ENCODE data around the gene UBE2L5.
A peak's percentile ranks its signal among the peaks of the same experiment; 100 is the strongest.

UBE2L5 gene

GRCh38 chr13:30406779-30407416 is 15.4 kb upstream of the UBE2L5 start:
- DNase-seq: no peak

GRCh38 chr13:30408319-30409101 is 13.8 kb upstream of the UBE2L5 start:
- DNase-seq: peak; percentile 97

- no peak for DNase-seq
Observed at GRCh38 chr13:30409886-30410704, 12.2 kb upstream of the UBE2L5 start.

GRCh38 chr13:30410705-30411125 is 11.6 kb upstream of the UBE2L5 start:
- DNase-seq: no peak

- DNase-seq: no peak
Observed at GRCh38 chr13:30412346-30412745, 9.9 kb upstream of the UBE2L5 start.

- no peak for DNase-seq
Observed at GRCh38 chr13:30413842-30414241, 8.5 kb upstream of the UBE2L5 start.

GRCh38 chr13:30415430-30416030 is 6.8 kb upstream of the UBE2L5 start:
- DNase-seq: no peak

- DNase-seq: no peak
Observed at GRCh38 chr13:30416471-30416870, 5.8 kb upstream of the UBE2L5 start.

GRCh38 chr13:30418075-30418716 is 4.1 kb upstream of the UBE2L5 start:
- DNase-seq: no peak

GRCh38 chr13:30418717-30419459 is 3.4 kb upstream of the UBE2L5 start:
- DNase-seq: no peak

- DNase-seq: peak; percentile 75
Observed at GRCh38 chr13:30421093-30422053, 920 bp upstream of the UBE2L5 start.

- DNase-seq: no peak
Observed at GRCh38 chr13:30423891-30424290, 1.6 kb downstream of the UBE2L5 start.

- DNase-seq: no peak
Observed at GRCh38 chr13:30429235-30429634, 6.9 kb downstream of the UBE2L5 start.

- DNase-seq: peak; percentile 65
Observed at GRCh38 chr13:30429721-30430694, 7.7 kb downstream of the UBE2L5 start.

- DNase-seq: peak; percentile 21
Observed at GRCh38 chr13:30431269-30431940, 9.1 kb downstream of the UBE2L5 start.

GRCh38 chr13:30435911-30436451 is 13.7 kb downstream of the UBE2L5 start:
- DNase-seq: no peak

GRCh38 chr13:30437177-30437576 is 14.9 kb downstream of the UBE2L5 start:
- no peak for DNase-seq

GRCh38 chr13:30438286-30438685 is 16.0 kb downstream of the UBE2L5 start:
- no peak for DNase-seq

Measured in activated effector memory CD4-positive, alpha-beta T cell treated with anti-CD3 and anti-CD28 coated beads, Interleukin-2, amount 50 U/mL, for 16 hours (primary cell).